Measurements from ENCODE around the gene CLEC2B. TPM values are rescaled to one million over a fixed set of nuclear protein-coding genes. Genes with fewer than 3 reads are reported as not detected.

Gene CLEC2B
- total and polyA plus RNA-seq, 2 donors (not counting 1 experiment from before 2014, with no cell fraction given), result 9.7 to 15.7 TPM

GRCh38 chr12:9868951-9869306 lies 225 bp downstream of the CLEC2B start:
- Histone ChIP-seq H3K27me3 (ENCODE audit: control insufficient read depth, insufficient read depth, low read length) (no peaks in the 10 kb centered on the region), H4K20me1 (ENCODE audit: control insufficient read depth, extremely low read depth, insufficient read depth, low read length) (no peaks in the 10 kb centered on the region), H3K4me2 (ENCODE audit: extremely low read depth, insufficient read depth, low read length) (peak overlapping the region; percentile 73), H3K36me3 (ENCODE audit: control insufficient read depth, insufficient read depth, low read length) (no peaks in the 10 kb centered on the region), H3K27ac (ENCODE audit: insufficient read depth, low read length) (peak overlapping the region; percentile 72), H3K79me2 (ENCODE audit: control insufficient read depth, insufficient read depth, low read length) (no peaks in the 10 kb centered on the region), H3K4me1 (ENCODE audit: control insufficient read depth, extremely low read depth, insufficient read depth, low read length) (no peaks in the 10 kb centered on the region), H3K4me3 (replicated peaks in 1 of 4; ENCODE audit: control extremely low read depth in 1 of 4, insufficient read depth in 1 of 4, low read depth in 3 of 4, low read length in 4 of 4) (peak overlapping the region; percentile 41 to 91 (median 50)), H2AFZ (ENCODE audit: low read length) (peak overlapping the region; percentile 68), H3K9me3 (ENCODE audit: control insufficient read depth, insufficient read depth, low read depth, low read length) (no peaks in the 10 kb centered on the region), H3K9ac (ENCODE audit: insufficient read depth, low read length) (peak overlapping the region; percentile 20)
- no peak for TF ChIP-seq EZH2 (IDR thresholded peaks at IDR 0.05; ENCODE audit: low read length, missing control alignments)
- no peak for TF ChIP-seq CTCF (conservative IDR thresholded peaks at IDR 0.05 in 1 of 2, IDR thresholded peaks at IDR 0.05 in 1 of 2; ENCODE audit: low read depth in 1 of 2, low read length in 2 of 2)
- no peak for DNase-seq (ENCODE audit: low read depth in 2 of 2)

DNA sequence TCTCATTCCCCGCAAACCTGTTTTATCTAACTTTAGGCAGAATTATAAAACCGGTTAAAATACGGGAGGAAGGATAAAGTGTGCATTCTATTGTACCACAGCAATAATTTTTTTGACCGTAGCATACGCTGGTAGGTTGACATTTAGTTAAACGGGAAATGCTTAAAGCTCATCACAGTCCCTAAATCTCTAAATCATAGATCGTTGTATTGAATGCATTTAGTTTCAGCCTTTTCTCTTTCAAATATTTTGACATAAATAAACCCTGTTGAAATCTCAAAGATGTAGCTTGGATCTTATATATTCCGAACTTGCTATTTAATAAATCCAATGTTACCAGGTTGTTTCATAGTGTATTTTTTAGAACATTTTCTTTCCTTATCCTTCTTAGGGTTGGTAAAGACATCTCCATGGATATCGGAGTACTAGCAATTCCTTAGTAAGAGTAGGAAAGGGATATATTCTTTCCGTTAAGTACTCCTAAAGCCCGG lies 798 bp downstream of the CLEC2B start:
- peak overlapping the region; percentile 72 for H3K27ac ChIP-seq (ENCODE audit: insufficient read depth, low read length)
- H3K9me3 ChIP-seq (ENCODE audit: control insufficient read depth, insufficient read depth, low read depth, low read length), result no peaks in the 10 kb centered on the region
- peak in 1 of 2 donors; percentile 29 for DNase-seq (ENCODE audit: low read depth in 2 of 2)

GRCh38 chr12:9867531-9867930 lies 1.6 kb downstream of the CLEC2B start:
- Histone ChIP-seq H3K9ac (ENCODE audit: insufficient read depth, low read length) (no peak overlapping the region), H4K20me1 (ENCODE audit: control insufficient read depth, extremely low read depth, insufficient read depth, low read length) (no peaks in the 10 kb centered on the region), H3K36me3 (ENCODE audit: control insufficient read depth, insufficient read depth, low read length) (no peaks in the 10 kb centered on the region), H3K4me2 (ENCODE audit: extremely low read depth, insufficient read depth, low read length) (peak overlapping the region; percentile 37), H3K79me2 (ENCODE audit: control insufficient read depth, insufficient read depth, low read length) (no peaks in the 10 kb centered on the region), H3K4me3 (replicated peaks in 1 of 4; ENCODE audit: control extremely low read depth in 1 of 4, insufficient read depth in 1 of 4, low read depth in 3 of 4, low read length in 4 of 4) (peak overlapping the region in 3 of 4 experiments; percentile 16 to 91 (median 56)), H3K27ac (ENCODE audit: insufficient read depth, low read length) (no peak overlapping the region), H3K27me3 (ENCODE audit: control insufficient read depth, insufficient read depth, low read length) (no peaks in the 10 kb centered on the region), H3K9me3 (ENCODE audit: control insufficient read depth, insufficient read depth, low read depth, low read length) (no peaks in the 10 kb centered on the region), H2AFZ (ENCODE audit: low read length) (no peak overlapping the region), H3K4me1 (ENCODE audit: control insufficient read depth, extremely low read depth, insufficient read depth, low read length) (no peaks in the 10 kb centered on the region)
- peak in 1 of 2 donors; percentile 7 for DNase-seq (ENCODE audit: low read depth in 2 of 2)
- TF ChIP-seq CTCF (conservative IDR thresholded peaks at IDR 0.05 in 1 of 2, IDR thresholded peaks at IDR 0.05 in 1 of 2; ENCODE audit: low read depth in 1 of 2, low read length in 2 of 2) (no peak), EZH2 (IDR thresholded peaks at IDR 0.05; ENCODE audit: low read length, missing control alignments) (no peak)

More for the DNA sequence above, 798 bp downstream of the CLEC2B start:
- H3K4me2 ChIP-seq (ENCODE audit: extremely low read depth, insufficient read depth, low read length), result no peak overlapping the region
- no peaks in the 10 kb centered on the region for H4K20me1 ChIP-seq (ENCODE audit: control insufficient read depth, extremely low read depth, insufficient read depth, low read length)
- H3K9ac ChIP-seq (ENCODE audit: insufficient read depth, low read length), result no peak overlapping the region
- no peaks in the 10 kb centered on the region for H3K27me3 ChIP-seq (ENCODE audit: control insufficient read depth, insufficient read depth, low read length)
- no peaks in the 10 kb centered on the region for H3K4me1 ChIP-seq (ENCODE audit: control insufficient read depth, extremely low read depth, insufficient read depth, low read length)
- TF ChIP-seq CTCF (conservative IDR thresholded peaks at IDR 0.05 in 1 of 2, IDR thresholded peaks at IDR 0.05 in 1 of 2; ENCODE audit: low read depth in 1 of 2, low read length in 2 of 2), result no peak
- TF ChIP-seq EZH2 (IDR thresholded peaks at IDR 0.05; ENCODE audit: low read length, missing control alignments), result no peak
- peak overlapping the region; percentile 41 to 91 (median 50) for H3K4me3 ChIP-seq (replicated peaks in 1 of 4; ENCODE audit: control extremely low read depth in 1 of 4, insufficient read depth in 1 of 4, low read depth in 3 of 4, low read length in 4 of 4)
- no peak overlapping the region for H2AFZ ChIP-seq (ENCODE audit: low read length)
- H3K79me2 ChIP-seq (ENCODE audit: control insufficient read depth, insufficient read depth, low read length), result no peaks in the 10 kb centered on the region
- no peaks in the 10 kb centered on the region for H3K36me3 ChIP-seq (ENCODE audit: control insufficient read depth, insufficient read depth, low read length)

All from fibroblast of lung (primary cell).